BLaER1 treated with 17β-estradiol and CSF1 and Interleukin-3, amounts not matched to agents 10 nM and 100 nM (cell line): Measurements from ENCODE around the gene EIF4EBP3.

Experiments
- H3K27ac ChIP-seq, 11 experiments: shearing (Covaris generic); formaldehyde crosslinking; 2 replicates each; pipeline ENCODE4 v1.8.1; 2022
- H3K27me3 ChIP-seq, 11 experiments: shearing (Covaris generic); formaldehyde crosslinking; 2 replicates each; pipeline ENCODE4 v1.8.1; 2022
- H3K36me3 ChIP-seq, 11 experiments: shearing (Covaris generic); formaldehyde crosslinking; 2 replicates each; pipeline ENCODE4 v1.8.1; 2022
- H3K4me1 ChIP-seq, 10 experiments: shearing (Covaris generic); formaldehyde crosslinking; 2 replicates each; pipeline ENCODE4 v1.8.1; 2022
- H3K4me2 ChIP-seq, 11 experiments: shearing (Covaris generic); formaldehyde crosslinking; 2 replicates each; pipeline ENCODE4 v1.8.1; 2022
- H3K4me3 ChIP-seq, 10 experiments: shearing (Covaris generic); formaldehyde crosslinking; 2 replicates each; pipeline ENCODE4 v1.8.1; 2022
- H3K9ac ChIP-seq, 11 experiments: shearing (Covaris generic); formaldehyde crosslinking; 2 replicates each; pipeline ENCODE4 v1.8.1; 2022
- H3K9me3 ChIP-seq, 11 experiments: shearing (Covaris generic); formaldehyde crosslinking; replicated peaks in 1 of 11; 2 replicates each; pipeline ENCODE4 v1.8.1; 2022
- H4K20me1 ChIP-seq, 11 experiments: shearing (Covaris generic); formaldehyde crosslinking; 2 replicates each; pipeline ENCODE4 v1.8.1; 2022
- Cebpa-rat ChIP-seq, 11 experiments: shearing (Covaris generic); IDR thresholded peaks; 2 replicates each; pipeline ENCODE4 v1.8.1; 2022

EIF4EBP3 gene

DNA sequence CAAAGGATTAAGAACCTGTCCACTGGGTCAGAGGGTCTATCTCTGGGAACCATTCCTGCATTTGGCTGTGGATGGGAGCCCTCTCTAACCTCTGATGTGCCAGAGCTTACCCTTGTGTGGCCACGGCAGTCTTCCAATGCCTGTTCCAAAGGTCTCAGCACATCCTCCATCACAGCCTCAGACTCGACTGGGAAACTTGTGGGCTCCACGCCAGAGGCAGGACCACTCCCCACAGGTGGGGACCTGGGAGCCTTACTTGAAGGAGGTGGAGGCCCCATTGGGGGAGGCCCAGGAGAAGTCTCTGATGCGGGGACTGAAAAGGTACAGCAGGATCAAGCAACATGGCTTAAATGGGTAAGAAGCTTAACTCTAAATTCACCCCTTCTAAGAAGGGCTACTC, 4.4 kb downstream of the EIF4EBP3 start:
- Histone ChIP-seq H3K4me2 (peak overlapping the region in 4 of 11 experiments; percentile 87 to 98 (median 97); a peak in 8 of 22 replicates), H3K9ac (peak overlapping the region in 3 of 11 experiments; percentile 79 to 90 (median 81); a peak in 5 of 22 replicates), H3K36me3 (peaks cover 49 to 84% (median 67%) of the 10 kb centered on the region in 11 experiments)

DNA sequence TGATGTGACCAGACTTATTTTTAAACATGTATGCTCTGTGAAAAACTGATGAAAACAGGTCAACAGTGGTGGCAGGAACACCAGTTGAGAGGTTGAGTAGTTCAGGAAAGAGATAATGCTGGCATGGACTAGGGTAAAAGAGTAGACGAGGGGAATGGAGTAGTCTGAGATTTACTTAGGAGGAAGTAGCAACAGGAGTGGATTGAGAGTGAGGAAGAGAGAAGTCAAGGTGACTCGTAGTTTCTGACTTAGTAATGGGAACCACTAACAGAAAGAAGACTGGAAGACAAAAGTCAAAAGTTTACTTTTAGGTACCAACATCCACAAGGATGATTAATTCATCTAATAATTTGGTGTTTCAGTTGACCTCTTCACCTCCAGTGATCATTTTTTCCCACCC, 6.2 kb downstream of the EIF4EBP3 start:
- no peaks in the 10 kb centered on the region for H3K9me3 ChIP-seq
- no peaks in the 10 kb centered on the region for H3K27me3 ChIP-seq
- peaks cover 49 to 89% (median 67%) of the 10 kb centered on the region in 11 experiments for H3K36me3 ChIP-seq
- no peak for TF ChIP-seq Cebpa-rat (IDR thresholded peaks at IDR 0.05)
- H3K9ac ChIP-seq, result peak overlapping the region in 4 of 11 experiments; percentile 94 to 98 (median 97); a peak in 8 of 22 replicates
- peak overlapping the region in 5 of 10 experiments; percentile 73 to 93 (median 84); a peak in 8 of 20 replicates for H3K4me3 ChIP-seq
- H3K27ac ChIP-seq, result peak overlapping the region in 7 of 11 experiments; percentile 1 to 97 (median 93); a peak in 12 of 22 replicates
- peaks cover 0 to 69% (median 6%) of the 10 kb centered on the region in 11 experiments; a peak in 9 of 22 replicates for H4K20me1 ChIP-seq
- H3K4me2 ChIP-seq, result peak overlapping the region in 9 of 11 experiments; percentile 82 to 98 (median 93); a peak in 18 of 22 replicates
- H3K4me1 ChIP-seq, result peaks cover 44 to 88% (median 79%) of the 10 kb centered on the region in 10 experiments

More for the DNA sequence above, 4.4 kb downstream of the EIF4EBP3 start:
- Histone ChIP-seq H3K4me1 (peaks cover 56 to 91% (median 87%) of the 10 kb centered on the region in 10 experiments), H3K27ac (peak overlapping the region in 5 of 11 experiments; percentile 0 to 89 (median 28); a peak in 6 of 22 replicates), H3K27me3 (no peaks in the 10 kb centered on the region), H3K4me3 (peak overlapping the region in 3 of 10 experiments; percentile 2 to 93 (median 84); a peak in 4 of 20 replicates), H4K20me1 (peaks cover 0 to 76% (median 6%) of the 10 kb centered on the region in 11 experiments; a peak in 10 of 22 replicates), H3K9me3 (no peaks in the 10 kb centered on the region)
- no peak for TF ChIP-seq Cebpa-rat (IDR thresholded peaks at IDR 0.05)

DNA sequence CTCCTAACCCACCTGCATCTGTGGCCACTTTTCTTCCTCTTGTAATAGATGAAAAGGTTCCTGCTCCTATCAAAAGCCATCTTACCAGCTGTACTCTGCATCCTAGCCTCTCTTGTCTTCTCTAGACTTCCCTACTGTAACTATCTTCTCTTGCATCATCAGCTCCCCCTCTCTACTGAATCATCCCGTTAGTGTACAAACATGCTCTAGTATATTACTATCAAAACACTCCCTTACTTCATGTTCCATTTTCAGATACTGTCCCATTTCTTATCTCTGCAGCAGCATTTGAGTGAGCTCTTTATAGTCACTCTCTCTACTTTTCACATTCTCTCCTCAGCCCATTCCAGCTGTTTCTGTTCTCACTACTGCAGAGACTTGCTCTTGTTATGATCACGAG, 7.0 kb downstream of the EIF4EBP3 start:
- Histone ChIP-seq H3K9ac (peak overlapping the region in 4 of 11 experiments; percentile 94 to 98 (median 97); a peak in 8 of 22 replicates), H3K27me3 (no peaks in the 10 kb centered on the region), H3K4me3 (peak overlapping the region in 5 of 10 experiments; percentile 73 to 93 (median 84); a peak in 10 of 20 replicates), H3K9me3 (no peaks in the 10 kb centered on the region), H3K36me3 (peaks cover 44 to 89% (median 59%) of the 10 kb centered on the region in 11 experiments), H3K27ac (peak overlapping the region in 7 of 11 experiments; percentile 5 to 97 (median 93); a peak in 10 of 22 replicates), H4K20me1 (peaks cover 0 to 67% (median 6%) of the 10 kb centered on the region in 11 experiments; a peak in 9 of 22 replicates), H3K4me2 (peak overlapping the region; percentile 7 to 98 (median 93); a peak in 19 of 22 replicates), H3K4me1 (peaks cover 36 to 88% (median 72%) of the 10 kb centered on the region in 10 experiments)
- peak in 1 of 11 experiments; percentile 32; a peak in 1 of 22 replicates for TF ChIP-seq Cebpa-rat (IDR thresholded peaks at IDR 0.05)

DNA sequence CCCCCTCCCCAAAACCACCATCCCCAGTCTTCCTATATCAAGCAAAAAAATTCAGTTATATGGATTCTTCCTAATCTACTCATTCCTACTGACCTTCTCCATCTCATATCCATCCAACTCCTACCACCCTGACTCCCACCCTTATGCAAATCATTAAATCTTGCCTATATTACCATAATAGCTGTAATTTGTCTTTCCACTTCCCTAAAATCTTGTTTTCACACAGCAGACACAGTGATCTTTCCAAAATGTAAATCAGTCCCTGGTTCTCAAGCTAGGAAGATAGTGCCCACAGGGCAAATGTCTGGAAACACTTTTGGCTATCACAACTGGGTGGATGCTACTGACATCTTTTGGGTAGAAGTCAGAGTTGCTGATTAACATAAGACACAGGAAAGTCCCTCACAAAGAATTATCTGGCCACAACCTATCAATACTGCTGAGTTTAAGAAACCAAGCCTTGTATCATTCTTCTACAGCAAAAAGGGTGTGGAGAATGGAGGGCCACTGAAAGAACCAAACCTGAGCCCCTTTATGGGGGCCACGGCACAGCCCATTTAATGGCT, 8.4 kb downstream of the EIF4EBP3 start:
- Histone ChIP-seq H4K20me1 (peaks cover 0 to 55% (median 6%) of the 10 kb centered on the region in 11 experiments; a peak in 9 of 22 replicates), H3K9ac (peak overlapping the region; percentile 90 to 98 (median 95)), H3K36me3 (peaks cover 30 to 89% (median 45%) of the 10 kb centered on the region in 11 experiments), H3K4me2 (peak overlapping the region; percentile 75 to 98 (median 93)), H3K27ac (peak overlapping the region; percentile 89 to 97 (median 93)), H3K4me3 (peak overlapping the region; percentile 73 to 93 (median 88)), H3K4me1 (peaks cover 23 to 88% (median 58%) of the 10 kb centered on the region in 10 experiments), H3K9me3 (no peaks in the 10 kb centered on the region), H3K27me3 (no peaks in the 10 kb centered on the region)
- TF ChIP-seq Cebpa-rat (IDR thresholded peaks at IDR 0.05), result no peak

DNA sequence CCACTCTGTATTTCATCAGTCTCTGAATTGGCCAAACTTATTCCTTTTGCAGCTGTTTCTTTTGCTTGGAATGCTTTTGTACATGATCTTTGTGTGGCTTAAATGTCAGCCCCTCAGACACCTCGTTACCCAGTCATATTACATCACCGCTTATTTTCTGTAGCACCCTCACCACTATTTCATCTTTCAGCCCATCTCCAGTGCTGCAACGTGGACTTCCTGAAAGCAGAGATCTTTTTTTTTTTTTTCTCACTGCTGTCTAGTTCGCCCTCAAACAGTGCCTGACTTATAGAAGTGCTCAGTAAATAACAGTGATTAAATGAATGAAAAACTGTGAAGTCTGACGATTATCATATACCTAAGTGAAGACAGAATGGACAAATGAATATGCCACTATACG, 9.0 kb downstream of the EIF4EBP3 start:
- Histone ChIP-seq H4K20me1 (peaks cover 0 to 53% (median 6%) of the 10 kb centered on the region in 11 experiments; a peak in 9 of 22 replicates), H3K4me2 (peak overlapping the region; percentile 75 to 98 (median 93)), H3K9me3 (no peaks in the 10 kb centered on the region), H3K27me3 (no peaks in the 10 kb centered on the region; a peak in 1 of 22 replicates), H3K4me3 (peak overlapping the region; percentile 73 to 93 (median 88)), H3K27ac (peak overlapping the region; percentile 89 to 97 (median 93)), H3K4me1 (peaks cover 23 to 87% (median 52%) of the 10 kb centered on the region in 10 experiments), H3K36me3 (peaks cover 24 to 89% (median 39%) of the 10 kb centered on the region in 11 experiments), H3K9ac (peak overlapping the region; percentile 90 to 98 (median 95))
- TF ChIP-seq Cebpa-rat (IDR thresholded peaks at IDR 0.05), result 0 out of 22 replicates have a peak, but pooled peaks of 1 of the 11 experiments have one; percentile 47

DNA sequence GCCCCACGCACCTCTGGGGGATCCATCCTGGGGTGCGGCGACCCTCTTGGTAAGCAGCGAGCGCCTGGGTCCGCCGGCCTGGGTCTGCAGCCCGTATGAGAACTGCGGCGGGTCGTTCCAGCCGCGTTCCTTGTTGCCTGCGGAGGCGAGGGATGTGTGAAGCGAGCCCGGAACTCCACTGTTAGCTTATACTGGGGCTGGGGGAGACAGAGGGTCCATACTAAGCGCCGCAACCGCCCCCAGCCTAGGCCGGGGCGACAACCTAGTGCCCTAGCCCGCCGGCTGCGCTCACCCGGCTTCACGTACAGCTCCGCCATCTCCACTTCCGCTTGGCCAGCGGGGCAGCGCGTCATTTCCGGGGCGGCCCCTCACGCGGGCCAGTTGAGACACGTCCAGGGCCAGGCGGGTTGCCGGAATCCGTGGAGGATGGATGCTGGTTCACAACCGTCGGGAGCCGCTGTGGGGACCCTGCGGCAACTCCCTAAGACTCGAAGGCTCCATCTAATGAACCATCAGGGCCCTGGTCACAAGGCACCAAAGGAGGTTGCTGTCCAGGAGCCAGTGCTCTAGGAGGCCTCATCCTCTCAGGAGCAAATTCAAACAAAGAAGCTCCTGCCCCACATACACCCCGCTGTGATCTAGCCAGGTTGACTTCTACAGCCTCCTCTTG, 9.8 kb downstream of the EIF4EBP3 start, which contains the start of gene SRA1:
SRA1 (minus strand) TSS at position 338 of the 670 bp plus-strand sequence; CDS start at position 317, 21 bp downstream.
- peaks cover 0 to 3% (median under 1%) of the 10 kb centered on the region in 11 experiments; a peak in 7 of 22 replicates for H3K27me3 ChIP-seq
- no peak for TF ChIP-seq Cebpa-rat (IDR thresholded peaks at IDR 0.05)
- H3K27ac ChIP-seq, result peak within 1 kb of the TSS; percentile 89 to 97 (median 93)
- H3K4me1 ChIP-seq, result peaks cover 23 to 87% (median 48%) of the 10 kb centered on the region in 10 experiments
- peaks cover 0 to 44% (median 6%) of the 10 kb centered on the region in 11 experiments; a peak in 9 of 22 replicates for H4K20me1 ChIP-seq
- peak within 1 kb of the TSS; percentile 90 to 98 (median 95) for H3K9ac ChIP-seq
- peak within 1 kb of the TSS; percentile 75 to 98 (median 93) for H3K4me2 ChIP-seq
- H3K36me3 ChIP-seq, result peaks cover 16 to 89% (median 31%) of the 10 kb centered on the region in 11 experiments; a peak in 21 of 22 replicates
- H3K9me3 ChIP-seq, result no peaks in the 10 kb centered on the region
- peak within 1 kb of the TSS; percentile 73 to 93 (median 88) for H3K4me3 ChIP-seq

DNA sequence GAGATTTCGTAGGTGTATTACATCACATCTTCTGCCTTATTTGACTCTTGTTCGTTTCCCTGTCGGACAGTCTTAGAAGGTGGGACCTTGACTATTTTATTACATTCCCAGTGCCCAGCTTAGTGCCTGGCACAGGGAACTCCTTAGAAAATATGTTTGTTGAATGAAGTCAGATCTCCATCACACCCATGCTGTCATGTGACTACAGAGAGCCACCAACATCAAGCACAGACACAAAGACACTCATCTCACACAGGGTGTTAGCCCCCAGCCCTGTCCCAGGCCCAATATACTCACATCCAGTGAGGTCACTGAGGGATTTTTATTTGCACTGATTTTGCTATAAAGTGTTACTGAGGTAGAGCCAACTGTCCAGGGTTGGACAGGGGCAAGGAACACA, 10.5 kb downstream of the EIF4EBP3 start:
- peak overlapping the region in 4 of 10 experiments; percentile 73 to 93 (median 88); a peak in 8 of 20 replicates for H3K4me3 ChIP-seq
- no peaks in the 10 kb centered on the region; a peak in 1 of 22 replicates for H3K9me3 ChIP-seq
- H4K20me1 ChIP-seq, result peaks cover 0 to 38% (median 6%) of the 10 kb centered on the region in 11 experiments; a peak in 9 of 22 replicates
- peaks cover 0 to 9% (median 8%) of the 10 kb centered on the region in 11 experiments; a peak in 15 of 22 replicates for H3K27me3 ChIP-seq
- H3K4me2 ChIP-seq, result peak overlapping the region; percentile 75 to 98 (median 93)
- H3K36me3 ChIP-seq, result peaks cover 10 to 87% (median 26%) of the 10 kb centered on the region in 11 experiments; a peak in 21 of 22 replicates
- peak overlapping the region in 8 of 11 experiments; percentile 90 to 98 (median 95); a peak in 10 of 22 replicates for H3K9ac ChIP-seq
- peak overlapping the region; percentile 89 to 97 (median 93); a peak in 20 of 22 replicates for H3K27ac ChIP-seq
- H3K4me1 ChIP-seq, result peaks cover 23 to 87% (median 44%) of the 10 kb centered on the region in 10 experiments
- TF ChIP-seq Cebpa-rat (IDR thresholded peaks at IDR 0.05), result no peak
